ENCODE data around the gene MLLT1. TPM values are rescaled to one million over a fixed set of nuclear protein-coding genes. Genes with fewer than 3 reads are reported as not detected.

Gene MLLT1
- total and polyA plus RNA-seq, 2 donors (not counting 1 experiment from before 2014, with no cell fraction given): 19.4 to 40.2 TPM

GRCh38 chr19:6278051-6278450 is 1.7 kb downstream of the MLLT1 start:
- Histone ChIP-seq H3K4me3 (ENCODE audit: control extremely low read depth in 1 of 5, extremely low read depth in 1 of 5, insufficient read depth in 1 of 5, low read depth in 2 of 5, low read length in 4 of 5) (no peak overlapping the region), H3K4me1 (ENCODE audit: control insufficient read depth in 2 of 2, insufficient read depth in 2 of 2, low read length in 2 of 2) (peaks cover 15 to 23% of the 10 kb centered on the region in 2 donors), H3K4me2 (replicated peaks; ENCODE audit: low read depth, low read length, poor library complexity, severe bottlenecking) (peak overlapping the region; percentile 99), H3K27me3 (replicated peaks in 1 of 4; ENCODE audit: control extremely low read depth in 1 of 4, control insufficient read depth in 3 of 4, insufficient read depth in 4 of 4, low read length in 3 of 4) (no peaks in the 10 kb centered on the region), H3K9ac (ENCODE audit: low read length) (no peak overlapping the region), H3K9me3 (ENCODE audit: control extremely low read depth in 1 of 3, control insufficient read depth in 2 of 3, insufficient read depth in 1 of 3, low read length in 2 of 3) (no peaks in the 10 kb centered on the region), H3K36me3 (replicated peaks in 1 of 2; ENCODE audit: control extremely low read depth in 1 of 2, control insufficient read depth in 1 of 2, extremely low read depth in 1 of 2, insufficient read depth in 2 of 2, low read length in 1 of 2) (no peaks in the 10 kb centered on the region), H3K79me2 (ENCODE audit: control insufficient read depth, insufficient read depth, low read length) (peaks cover 64% of the 10 kb centered on the region), H4K20me1 (ENCODE audit: control insufficient read depth, insufficient read depth, low read length, poor library complexity, severe bottlenecking) (peaks cover 60% of the 10 kb centered on the region), H2AFZ (ENCODE audit: insufficient read depth, low read depth, low read length, poor library complexity, severe bottlenecking) (no peak overlapping the region), H3K27ac (ENCODE audit: low read length in 2 of 2) (no peak overlapping the region)
- CTCF ChIA-PET: no interaction called here
- TF ChIP-seq EZH2 (IDR thresholded peaks at IDR 0.05; ENCODE audit: borderline replicate concordance, insufficient read depth, low read depth, low read length, poor library complexity, severe bottlenecking): no peak
- no peak for TF ChIP-seq CTCF (IDR thresholded peaks at IDR 0.05)
- 93% methylated on average over 5 of the region's 9 CpGs for WGBS (ENCODE audit: insufficient coverage)
- Mint-ChIP-seq H3K4me1 (peaks cover 32% of the 10 kb centered on the region), H3K27ac (peak overlapping the region; percentile 64), H3K4me3 (peak overlapping the region; percentile 89), H3K27me3 (no peaks in the 10 kb centered on the region), H3K9me3 (ENCODE audit: insufficient read depth) (no peaks in the 10 kb centered on the region)
- no peak for ATAC-seq (ENCODE audit: low read depth)
- intact Hi-C loops (cut with micrococcal nuclease): no loop called here
- no peak for DNase-seq
- POLR2A ChIA-PET: no interaction called here

- peaks cover 32% of the 10 kb centered on the region for H3K4me1 Mint-ChIP-seq
- H3K4me3 Mint-ChIP-seq: no peak overlapping the region
- Histone ChIP-seq H3K79me2 (ENCODE audit: control insufficient read depth, insufficient read depth, low read length) (peaks cover 80% of the 10 kb centered on the region), H3K27ac (ENCODE audit: low read length in 2 of 2) (no peak overlapping the region), H3K4me1 (ENCODE audit: control insufficient read depth in 2 of 2, insufficient read depth in 2 of 2, low read length in 2 of 2) (peaks cover 15 to 23% of the 10 kb centered on the region in 2 donors), H2AFZ (ENCODE audit: insufficient read depth, low read depth, low read length, poor library complexity, severe bottlenecking) (no peak overlapping the region), H3K4me3 (ENCODE audit: control extremely low read depth in 1 of 5, extremely low read depth in 1 of 5, insufficient read depth in 1 of 5, low read depth in 2 of 5, low read length in 4 of 5) (no peak overlapping the region), H4K20me1 (ENCODE audit: control insufficient read depth, insufficient read depth, low read length, poor library complexity, severe bottlenecking) (peaks cover 76% of the 10 kb centered on the region), H3K4me2 (replicated peaks; ENCODE audit: low read depth, low read length, poor library complexity, severe bottlenecking) (no peak overlapping the region), H3K36me3 (replicated peaks in 1 of 2; ENCODE audit: control extremely low read depth in 1 of 2, control insufficient read depth in 1 of 2, extremely low read depth in 1 of 2, insufficient read depth in 2 of 2, low read length in 1 of 2) (no peaks in the 10 kb centered on the region), H3K9me3 (ENCODE audit: control extremely low read depth in 1 of 3, control insufficient read depth in 2 of 3, insufficient read depth in 1 of 3, low read length in 2 of 3) (no peaks in the 10 kb centered on the region), H3K9ac (ENCODE audit: low read length) (no peak overlapping the region), H3K27me3 (replicated peaks in 1 of 4; ENCODE audit: control extremely low read depth in 1 of 4, control insufficient read depth in 3 of 4, insufficient read depth in 4 of 4, low read length in 3 of 4) (no peaks in the 10 kb centered on the region)
- WGBS (ENCODE audit: insufficient coverage): 96% methylated on average over 10 of the region's 12 CpGs
- no peak overlapping the region for H3K27ac Mint-ChIP-seq
- H3K27me3 Mint-ChIP-seq: no peaks in the 10 kb centered on the region
- H3K9me3 Mint-ChIP-seq (ENCODE audit: insufficient read depth): no peaks in the 10 kb centered on the region
- TF ChIP-seq EZH2 (IDR thresholded peaks at IDR 0.05; ENCODE audit: borderline replicate concordance, insufficient read depth, low read depth, low read length, poor library complexity, severe bottlenecking) (no peak), CTCF (IDR thresholded peaks at IDR 0.05) (no peak)
- ChIA-PET CTCF (interaction anchor here (0.6 to 1.0 kb wide), 2 partner anchors 12 to 80 kb away, joined by 3 read pairs; no protein-coding TSS in a partner anchor), POLR2A (no interaction called here)
- no peak for ATAC-seq (ENCODE audit: low read depth)
- intact Hi-C loops (cut with micrococcal nuclease): no loop called here
- DNase-seq: no peak
Observed at GRCh38 chr19:6276447-6276846, 3.3 kb downstream of the MLLT1 start.

Measured in B cell (primary cell).